ENCODE measurements around the gene ERFL.

ERFL gene

DNA sequence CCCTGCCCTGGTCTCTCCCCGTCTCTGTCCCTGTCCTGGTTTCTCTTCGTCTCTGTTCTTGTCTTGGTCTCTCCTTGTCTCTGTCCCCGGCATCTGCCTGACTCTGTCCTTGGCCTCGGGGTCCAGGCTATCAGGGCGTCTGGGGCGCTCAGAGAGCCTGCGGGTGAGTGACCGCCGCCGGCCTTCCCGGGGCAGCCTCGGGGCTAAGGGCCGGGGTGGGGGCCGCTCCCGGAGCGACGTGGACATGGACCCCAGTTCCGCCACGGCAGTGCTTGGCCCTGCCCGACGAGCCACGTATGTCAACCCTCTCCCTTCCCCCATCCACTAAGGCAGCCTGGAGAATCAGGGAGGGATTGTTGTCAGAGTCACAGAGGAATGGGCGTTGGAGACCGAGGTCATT is 30.4 kb downstream of the ERFL start:
- no peak for DNase-seq (ENCODE audit: low read depth in 2 of 2)

DNA sequence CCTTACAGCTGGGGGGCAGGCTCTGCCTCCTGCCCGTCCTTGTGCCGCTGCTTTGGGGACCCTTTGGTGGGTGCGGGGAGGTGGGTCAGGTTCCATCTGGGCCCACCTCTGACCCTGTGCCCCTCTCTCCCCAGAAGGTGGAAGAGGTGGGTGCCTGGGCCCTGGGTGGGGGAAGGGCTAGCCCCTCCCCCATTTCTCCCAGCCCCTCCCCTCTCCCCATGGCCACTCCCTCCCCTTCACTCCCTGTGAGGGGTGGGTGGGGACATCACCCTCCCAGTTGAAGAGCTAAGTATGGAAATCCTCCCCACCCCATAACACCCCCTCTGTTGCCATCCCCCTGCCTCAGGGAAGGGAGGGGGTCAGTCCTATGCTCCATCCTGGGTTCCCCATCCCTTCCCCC is 31.1 kb downstream of the ERFL start:
- DNase-seq (ENCODE audit: low read depth in 2 of 2): no peak

DNA sequence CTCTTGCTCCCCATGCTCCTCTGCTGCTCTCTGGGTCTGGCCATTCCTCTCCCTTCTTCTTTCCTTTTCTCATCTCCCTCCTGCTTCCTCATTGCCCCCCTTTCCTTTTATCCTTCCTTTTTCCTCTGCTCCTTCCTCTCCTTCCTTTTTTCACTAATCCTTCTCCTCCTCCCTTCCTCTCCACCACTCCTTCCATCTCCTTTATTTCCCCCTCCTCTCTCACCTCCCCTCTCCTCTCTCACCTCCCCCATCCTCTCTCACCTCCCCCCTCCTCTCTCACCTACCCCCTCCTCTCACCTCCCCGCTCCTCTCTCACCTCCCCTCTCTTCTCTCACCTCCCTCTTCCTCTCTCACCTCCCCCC is 31.7 kb downstream of the ERFL start:
- DNase-seq (ENCODE audit: low read depth in 2 of 2): no peak

DNA sequence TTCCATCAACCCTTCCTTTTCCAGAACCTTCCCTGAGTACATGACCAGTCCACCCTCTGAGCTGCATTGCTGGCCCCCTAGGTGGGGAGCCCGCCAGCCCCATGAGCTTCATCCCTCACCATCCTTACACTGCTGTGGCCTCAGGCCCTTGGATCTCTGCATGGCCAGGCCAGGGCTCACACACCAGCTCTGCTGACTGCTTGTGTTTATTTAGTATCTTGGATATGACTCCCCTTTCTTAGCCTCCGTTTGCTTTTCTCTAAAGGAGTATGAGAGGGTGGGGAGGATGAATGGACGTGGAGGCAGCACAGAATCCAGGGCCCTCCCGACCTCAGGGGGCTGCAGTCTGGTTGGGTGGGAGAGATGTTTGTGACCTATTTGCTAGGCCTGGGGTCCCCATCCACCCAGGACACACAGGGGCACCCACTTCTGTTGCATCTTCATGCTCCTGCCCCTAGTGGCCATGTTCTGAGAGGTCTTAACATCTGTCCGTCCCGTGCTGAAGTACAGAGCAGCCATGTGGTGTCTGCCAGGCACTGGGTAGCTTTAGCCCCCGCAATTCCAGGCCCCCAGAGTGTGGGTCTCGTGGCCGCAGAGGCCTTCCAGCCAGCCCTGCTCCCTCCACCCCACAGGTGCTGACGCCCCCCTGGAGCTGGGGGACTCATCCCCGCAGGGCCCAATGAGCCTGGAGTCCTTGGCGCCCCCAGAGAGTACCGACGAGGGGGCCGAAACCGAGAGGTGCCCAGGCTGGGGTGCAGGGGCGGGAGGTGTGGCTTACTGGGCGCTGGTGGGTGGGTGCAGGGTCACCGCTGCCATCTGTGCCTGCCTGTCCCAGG is 32.3 kb downstream of the ERFL start:
- DNase-seq (ENCODE audit: low read depth in 2 of 2): no peak

DNA sequence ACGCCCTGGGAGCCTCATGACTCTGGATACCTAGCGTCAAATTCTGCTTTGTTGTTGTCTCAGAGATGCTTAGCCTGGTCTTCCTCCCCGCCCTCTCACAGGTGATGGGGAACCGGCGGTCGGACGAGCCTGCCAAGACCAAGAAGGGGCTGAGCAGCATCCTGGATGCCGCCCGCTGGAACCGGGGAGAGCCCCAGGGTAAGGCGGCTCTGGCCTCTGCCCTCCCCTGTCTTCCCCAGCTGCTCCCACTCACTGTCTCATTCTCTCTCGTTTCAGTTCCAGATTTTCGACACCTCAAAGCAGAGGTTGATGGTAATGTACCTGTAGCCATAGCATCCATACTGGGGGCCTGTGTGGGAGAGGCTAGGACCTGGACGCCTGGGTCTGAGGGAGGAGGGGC is 33.9 kb downstream of the ERFL start:
- DNase-seq (ENCODE audit: low read depth in 2 of 2): no peak

DNA sequence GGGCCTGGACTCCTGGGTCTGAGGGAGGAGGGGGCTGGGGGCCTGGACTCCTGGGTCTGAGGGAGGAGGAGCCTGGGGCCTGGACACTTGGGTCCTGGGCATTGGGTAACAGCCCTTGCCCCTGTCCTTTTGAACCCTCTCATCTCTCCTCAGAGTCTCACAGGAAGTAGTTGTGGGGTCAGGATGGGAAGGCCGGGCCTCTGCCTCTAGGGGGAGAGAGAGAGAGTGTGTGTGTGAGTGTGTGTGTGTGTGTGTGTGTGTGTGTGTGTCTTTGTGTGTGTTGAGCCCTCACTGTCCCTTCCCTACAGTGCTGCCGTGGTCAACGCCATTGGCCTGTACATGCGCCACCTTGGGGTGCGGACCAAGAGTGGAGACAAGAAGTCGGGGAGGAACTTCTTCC is 34.4 kb downstream of the ERFL start:
- no peak for DNase-seq (ENCODE audit: low read depth in 2 of 2)

DNA sequence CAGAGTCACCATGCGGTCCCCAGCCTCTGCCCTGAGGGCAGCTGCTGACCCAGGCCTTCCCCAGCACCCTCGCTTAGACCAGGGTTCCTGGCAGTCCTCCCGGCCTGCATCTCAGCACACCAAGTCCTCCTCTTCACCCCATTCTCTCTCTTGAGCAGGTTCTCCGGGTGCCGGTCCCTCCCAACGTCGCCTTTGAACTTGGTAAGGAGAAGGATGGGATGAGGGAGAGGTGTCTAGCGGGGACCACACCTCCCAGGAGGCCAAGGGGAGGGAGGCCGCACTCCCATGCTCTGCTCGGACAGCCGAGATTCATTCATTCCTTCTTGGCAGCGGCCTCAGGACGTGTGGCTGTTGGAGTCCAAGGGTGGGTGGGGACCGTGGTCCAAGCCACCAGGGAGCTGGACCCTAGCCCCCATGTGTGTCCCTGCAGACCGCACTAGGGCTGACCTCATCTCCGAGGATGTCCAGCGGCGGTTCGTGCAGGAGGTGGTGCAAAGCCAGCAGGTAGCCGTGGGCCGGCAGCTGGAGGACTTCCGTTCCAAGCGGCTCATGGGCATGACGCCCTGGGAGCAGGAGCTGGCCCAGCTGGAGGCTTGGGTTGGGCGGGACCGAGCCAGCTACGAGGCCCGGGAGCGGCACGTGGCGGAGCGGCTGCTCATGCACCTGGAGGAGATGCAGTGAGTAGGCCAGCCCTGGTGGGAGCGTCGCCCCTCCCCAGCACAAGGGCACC is 35.9 kb downstream of the ERFL start:
- DNase-seq (ENCODE audit: low read depth in 2 of 2): no peak

DNA sequence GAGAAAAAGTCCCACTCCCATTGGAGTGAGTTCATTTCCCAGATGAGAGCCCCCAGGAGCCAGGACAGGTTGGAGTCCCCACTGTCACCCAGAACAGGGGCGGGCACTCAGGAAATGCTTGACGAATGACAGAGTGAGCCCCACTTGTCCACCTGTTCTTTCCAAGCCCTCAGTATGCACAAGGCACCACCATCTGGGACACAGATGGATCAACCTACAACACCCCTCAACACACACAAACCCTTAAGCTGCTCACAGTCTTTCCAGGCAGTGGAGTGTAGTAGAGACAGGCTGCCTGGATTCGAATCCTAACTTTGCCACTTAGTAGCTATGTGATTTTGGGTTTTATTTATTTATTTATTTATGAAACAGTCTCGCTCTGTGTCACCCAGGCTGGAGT is 37.3 kb downstream of the ERFL start:
- DNase-seq (ENCODE audit: low read depth in 2 of 2): no peak

DNA sequence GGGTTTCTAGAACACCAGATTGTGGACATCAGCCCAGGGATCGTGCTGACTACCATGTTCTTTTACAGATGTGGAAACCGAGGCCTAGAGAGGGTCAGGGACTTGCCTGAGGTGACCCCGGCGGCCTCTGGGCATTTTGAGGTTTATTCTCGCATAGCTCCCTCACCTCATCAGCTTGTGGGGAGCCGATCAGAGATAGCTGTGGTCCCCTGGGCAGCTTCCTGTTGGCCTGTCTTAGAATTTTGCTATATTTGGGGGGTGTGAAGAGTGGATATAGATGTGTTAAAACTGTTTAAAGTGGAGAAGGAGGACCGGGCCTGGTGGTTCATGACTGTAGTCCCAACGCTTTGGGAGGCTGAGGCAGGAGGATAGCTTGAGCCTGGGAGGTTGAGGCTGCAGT is 38.4 kb downstream of the ERFL start:
- DNase-seq (ENCODE audit: low read depth in 2 of 2): no peak

DNA sequence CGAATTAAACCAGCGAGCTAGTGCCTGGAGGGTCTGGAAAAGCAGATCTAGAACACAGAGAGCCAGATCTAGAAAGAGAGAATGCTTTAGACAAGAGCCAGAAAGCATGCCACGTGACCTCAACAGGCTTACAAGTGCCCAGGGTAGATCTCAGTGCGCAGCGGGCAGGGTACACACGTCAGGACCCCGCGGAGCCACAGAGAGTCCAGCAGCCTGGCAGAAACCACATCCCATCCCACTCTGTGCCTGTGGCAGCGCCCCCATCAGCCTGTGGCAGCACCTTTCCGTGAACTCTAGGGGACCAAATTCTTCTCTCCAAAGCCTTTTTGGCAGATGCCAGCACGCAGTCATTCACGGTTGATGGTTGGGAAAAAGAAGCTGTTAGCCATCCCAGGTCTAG is 39.3 kb downstream of the ERFL start:
- no peak for DNase-seq (ENCODE audit: low read depth in 2 of 2)

DNA sequence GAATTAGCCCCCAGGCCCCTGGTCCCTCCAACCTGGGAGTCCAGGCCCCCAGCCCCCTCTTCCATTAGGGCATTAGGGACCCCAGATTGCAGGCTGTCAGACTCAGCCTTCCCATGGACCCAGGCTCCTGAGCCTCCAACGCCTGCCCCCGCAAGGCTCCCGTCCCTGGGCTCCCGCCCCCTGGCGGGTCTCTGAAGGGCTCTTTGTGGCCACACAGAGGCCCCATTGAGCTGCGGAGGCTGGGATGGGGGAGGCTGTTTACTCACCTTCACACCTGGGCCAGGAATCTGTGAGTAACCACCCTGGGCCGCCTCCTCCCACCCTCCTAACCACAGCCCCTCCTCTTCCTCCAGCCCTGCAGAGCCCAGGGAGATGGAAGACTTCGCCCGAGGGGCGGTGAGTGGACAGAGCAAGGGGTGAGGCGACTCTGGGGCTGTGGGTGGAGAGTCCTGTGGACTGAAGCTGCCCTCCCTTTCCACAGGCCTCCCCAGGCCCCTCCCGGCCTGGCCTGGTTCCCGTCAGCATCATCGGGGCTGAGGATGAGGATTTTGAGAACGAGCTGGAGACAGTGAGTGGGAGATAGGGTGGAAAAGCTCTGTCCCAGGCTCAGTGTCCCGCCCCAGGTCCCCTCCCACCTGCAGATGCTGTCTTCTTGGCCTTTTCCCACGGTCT is 40.4 kb downstream of the ERFL start:
- DNase-seq (ENCODE audit: low read depth in 2 of 2): peak; percentile 77 to 84

DNA sequence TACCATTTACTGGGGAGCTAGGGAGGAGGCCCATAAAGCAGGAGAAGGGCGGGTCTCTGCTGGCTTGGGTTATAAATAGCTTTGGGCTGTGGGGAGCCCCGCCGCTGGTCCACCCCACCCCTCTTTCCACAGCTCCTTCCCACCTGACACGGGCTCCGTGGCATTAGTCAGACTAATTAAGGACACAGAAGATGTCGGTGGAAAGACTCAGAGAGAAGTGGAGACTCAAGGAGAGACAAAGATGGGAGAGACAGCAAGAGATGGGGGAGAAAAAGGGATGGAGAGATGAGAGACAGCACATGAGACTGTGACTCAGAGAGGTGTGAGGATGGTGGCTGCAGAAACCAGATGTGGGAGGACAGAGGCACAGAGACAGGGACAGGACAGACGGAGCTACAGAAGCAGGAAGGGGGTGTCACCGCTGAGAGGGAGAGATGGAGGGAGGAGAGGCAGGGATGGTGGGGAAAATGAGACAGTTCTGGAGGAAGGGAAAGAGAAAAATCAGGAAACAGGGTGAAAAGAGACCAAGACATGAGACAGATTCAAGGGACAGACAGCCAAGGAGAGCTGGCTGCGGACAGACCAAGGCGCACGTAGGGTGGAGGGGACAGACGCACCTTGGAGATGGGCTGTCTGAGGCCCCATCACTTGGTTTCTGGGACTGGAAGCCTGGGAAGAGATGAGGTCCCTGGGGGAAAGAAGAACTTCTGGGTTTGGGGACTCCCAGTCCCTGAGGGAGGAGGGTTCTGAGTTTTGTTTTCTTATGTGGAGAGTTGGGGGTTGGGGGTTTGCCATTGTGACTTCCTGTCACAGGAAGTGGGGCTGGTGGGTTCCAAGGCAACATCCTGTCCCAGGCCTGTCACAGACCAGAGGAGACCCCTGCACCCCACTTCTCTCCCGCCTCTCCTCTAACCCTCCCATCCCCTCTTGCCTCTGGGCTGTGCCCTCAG is 41.2 kb downstream of the ERFL start:
- no peak for DNase-seq (ENCODE audit: low read depth in 2 of 2)

DNA sequence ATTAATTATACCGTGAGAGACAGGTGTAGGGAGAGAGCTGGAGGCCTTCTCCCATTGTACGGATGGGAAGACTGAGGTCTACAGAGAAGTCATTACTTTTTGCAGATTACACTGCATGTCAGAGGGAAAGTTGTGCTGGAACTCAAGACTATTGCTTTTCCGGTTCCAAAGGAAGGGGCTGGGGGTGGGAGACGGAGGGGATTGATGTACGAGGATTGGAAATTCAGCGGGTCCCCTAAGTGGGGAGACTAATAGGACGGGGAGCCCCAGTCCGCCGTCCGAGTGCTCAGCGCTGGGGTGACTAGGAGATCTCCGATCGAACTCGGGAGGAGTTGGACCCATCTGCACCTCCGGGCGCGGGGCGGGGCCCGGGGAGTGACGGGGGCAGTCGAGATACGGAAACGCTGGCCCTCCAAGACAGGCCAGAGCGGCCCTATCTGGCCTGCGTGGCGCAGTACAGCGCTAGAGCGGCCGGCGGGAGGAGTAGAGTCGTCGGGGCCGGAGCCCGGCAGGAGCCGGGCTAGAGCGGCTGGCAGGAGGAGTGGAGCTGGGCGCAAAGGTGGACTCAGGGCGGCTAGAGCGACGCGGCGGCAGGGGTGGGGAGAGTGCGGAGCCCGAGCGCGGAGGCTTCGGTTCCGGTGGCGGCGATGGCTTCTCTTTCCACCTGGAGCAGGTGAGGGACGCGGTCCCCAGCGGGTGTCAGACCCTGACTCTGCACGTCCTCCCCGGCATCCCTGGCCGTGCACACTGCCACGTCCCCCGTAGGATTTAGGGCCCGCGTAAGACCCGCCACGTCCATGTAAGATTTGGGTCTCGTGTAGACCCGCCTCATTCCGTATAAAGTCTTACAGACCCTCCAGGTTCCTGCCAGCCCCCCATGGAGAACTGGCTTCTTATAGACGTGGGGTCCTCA is 44.2 kb downstream of the ERFL start:
- peak; percentile 81 to 88 for DNase-seq (ENCODE audit: low read depth in 2 of 2)

DNA sequence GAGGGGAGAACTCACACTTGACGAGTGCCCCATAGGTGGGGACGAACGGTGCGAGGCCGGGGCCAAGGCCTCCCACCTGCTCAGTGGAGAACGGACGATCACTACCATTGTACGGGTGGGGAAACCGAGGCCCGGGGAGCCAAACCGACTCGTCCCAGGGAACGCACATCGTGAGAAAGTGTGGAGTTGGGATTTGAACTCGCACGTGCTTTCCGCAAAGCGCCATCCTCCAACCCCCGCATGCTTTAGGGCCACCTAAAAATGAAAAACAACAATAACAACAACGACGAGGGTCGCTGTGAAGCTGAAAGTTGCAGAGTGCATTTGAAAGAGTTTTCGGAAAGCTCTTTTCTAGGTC is 44.8 kb downstream of the ERFL start:
- DNase-seq (ENCODE audit: low read depth in 2 of 2): no peak

DNA sequence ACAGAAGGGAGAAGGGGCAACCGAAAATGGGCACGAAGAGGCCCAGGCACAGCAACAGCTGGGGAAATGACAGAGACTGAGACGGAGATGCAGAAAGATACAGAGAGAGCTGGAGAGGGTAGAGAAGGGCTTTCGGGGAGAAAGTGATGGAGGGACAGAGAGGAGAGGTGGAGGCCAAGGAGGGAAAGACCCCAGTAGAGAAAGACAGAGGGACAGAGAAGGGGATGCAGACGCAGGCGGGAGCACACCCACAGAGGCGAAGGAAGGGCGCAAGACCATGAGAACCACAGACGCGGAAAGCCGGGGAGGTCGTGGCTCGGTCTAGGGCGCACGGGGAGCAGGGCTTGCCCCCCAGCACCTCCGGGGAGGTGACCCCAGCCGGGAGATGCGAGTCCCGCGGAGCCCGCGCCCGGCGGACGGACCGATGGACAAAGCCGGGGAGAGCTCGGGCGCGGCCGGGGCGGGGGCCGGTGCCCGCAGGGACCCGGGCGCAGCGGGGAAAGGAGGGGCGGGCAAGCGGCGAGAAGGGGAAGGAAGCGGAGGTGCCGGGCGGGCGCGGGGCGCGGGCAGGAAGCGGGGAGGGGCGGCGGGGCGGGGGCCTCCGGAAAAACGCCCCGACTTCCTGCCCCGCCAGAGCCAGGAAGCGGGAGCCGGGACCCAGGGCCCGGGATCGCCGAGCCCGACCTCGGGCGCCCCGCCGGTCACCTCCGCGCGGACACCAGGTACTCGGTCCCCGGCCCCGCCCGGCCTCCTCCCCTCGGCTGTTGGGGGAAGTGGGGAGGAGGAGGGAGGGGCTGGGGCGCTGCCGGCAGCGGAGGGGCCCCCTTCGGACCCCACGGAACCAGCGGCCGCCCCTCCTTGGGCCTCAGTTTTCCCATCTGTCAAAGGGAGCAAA is 45.4 kb downstream of the ERFL start, which contains the start of gene ARHGEF1:
Gene ARHGEF1, plus strand, starts transcription at position 617 of the 895 bp plus-strand sequence. CDS start 4,899 bp downstream, outside the sequence.
- no peak for DNase-seq (ENCODE audit: low read depth in 2 of 2)

DNA sequence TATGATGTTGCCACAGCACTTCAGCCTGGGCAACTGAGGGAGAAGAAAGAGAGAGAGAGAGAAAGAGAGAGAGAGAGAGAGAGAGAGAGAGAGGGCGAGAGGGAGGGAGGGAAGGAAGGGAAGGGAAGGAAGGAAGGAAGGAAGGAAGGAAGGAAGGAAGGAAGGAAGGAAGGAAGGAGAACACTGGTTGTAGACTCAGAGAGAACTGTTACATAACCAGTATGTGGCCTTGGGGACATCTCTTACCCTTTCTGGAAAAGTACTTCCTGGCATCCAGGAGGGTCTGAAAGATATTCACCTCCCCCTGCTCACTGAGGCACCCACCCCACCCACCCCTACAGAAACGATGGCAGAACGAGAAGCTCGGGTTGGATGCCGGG is 47.9 kb downstream of the ERFL start:
- DNase-seq (ENCODE audit: low read depth in 2 of 2): no peak

DNA sequence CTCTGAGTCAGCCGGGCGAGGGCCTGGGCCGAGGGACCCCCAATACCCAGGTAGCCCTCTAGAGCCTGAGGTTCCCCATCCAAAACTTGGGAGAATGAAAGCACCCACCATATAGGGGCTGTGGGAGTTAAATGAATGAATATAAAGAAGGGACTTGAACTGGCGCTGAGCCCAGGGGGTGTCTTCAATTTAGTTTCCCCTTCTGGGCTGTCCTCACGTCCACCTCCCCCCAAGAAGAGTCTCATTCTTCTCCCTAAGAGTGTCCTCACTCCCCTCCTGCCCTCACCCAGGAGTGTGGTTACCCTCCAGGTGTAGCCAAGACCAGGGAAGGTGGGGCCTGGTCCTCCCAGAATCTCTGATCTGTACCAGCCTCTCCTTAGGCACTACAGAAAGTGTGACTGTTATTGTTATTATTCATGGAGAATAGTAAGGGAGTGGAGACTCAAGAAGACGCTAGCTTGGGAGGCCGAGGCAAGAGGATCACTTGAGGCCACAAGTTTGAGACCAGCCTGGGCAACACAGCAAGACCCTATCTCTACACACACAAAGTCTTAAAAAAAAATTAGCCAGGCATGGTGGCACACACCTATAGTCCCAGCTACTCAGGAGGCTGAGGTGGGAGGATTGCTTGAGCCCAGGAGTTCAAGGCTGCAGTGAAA is 48.5 kb downstream of the ERFL start:
- DNase-seq (ENCODE audit: low read depth in 2 of 2): no peak

DNA sequence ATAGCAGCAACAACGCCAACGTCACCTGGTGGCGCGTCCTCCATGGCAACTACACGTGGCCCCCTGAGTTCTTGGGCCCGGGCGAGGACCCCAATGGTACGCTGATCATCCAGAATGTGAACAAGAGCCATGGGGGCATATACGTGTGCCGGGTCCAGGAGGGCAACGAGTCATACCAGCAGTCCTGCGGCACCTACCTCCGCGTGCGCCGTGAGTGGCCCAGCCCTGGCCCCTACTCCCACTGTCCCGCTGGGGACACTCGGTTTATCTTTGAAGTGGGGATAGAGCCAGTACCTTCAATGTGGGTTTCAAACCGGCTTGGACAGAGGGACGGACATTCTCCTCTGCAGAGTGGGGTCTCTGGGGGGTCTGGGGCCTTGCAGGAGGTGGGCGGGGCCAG is 49.2 kb downstream of the ERFL start:
- no peak for DNase-seq (ENCODE audit: low read depth in 2 of 2)
